GM12878 (cell line): ENCODE measurements around the gene DLX1. TPM values are rescaled to one million over a fixed set of nuclear protein-coding genes. Genes with fewer than 3 reads are reported as not detected.
"Not testable (repeated sequence)": the region's sequence is repeated elsewhere in the genome, so short reads cannot be mapped to it uniquely, and the experiment has no call there.

Experiments used
- ATAC-seq: fragments of 200-7000 bp; cut with Tn5 transposase; 3 replicates; pipeline ENCODE4 v1.9.1; 2020; ENCODE audit warnings: mild to moderate bottlenecking, moderate library complexity
- BruUV-seq: library from RNA; stranded (reverse); fragments of 400-500 nt; replicated peaks from 2 replicates; lab custom pipeline; 2021; lab: Mats Ljungman, UMichigan
- CTCF ChIA-PET: fragments of 300-600 bp; sonication (Branson Sonifier 250); formaldehyde crosslinking; extraction: SDS; loops from one replicate; lab custom pipeline; 2021; ENCODE audit warnings: inconsistent platforms; lab: Yijun Ruan, JAX
- POLR2A ChIA-PET: fragments of 350-600 bp; formaldehyde crosslinking; extraction: SDS; loops from one replicate; lab custom pipeline; 2021; ENCODE audit warnings: inconsistent platforms; lab: Charles Lee
- RAD21 ChIA-PET: fragments of 300-600 bp; sonication (Branson Sonifier 250); formaldehyde crosslinking; loops from one replicate; lab custom pipeline; 2023; ENCODE audit warnings: antibody characterized with exemption; ENCODE audit not compliant: unreplicated experiment; lab: Charles Lee
- SMC1A ChIA-PET: fragments of 300-600 bp; sonication (Branson Sonifier 250); formaldehyde crosslinking; loops from one replicate; lab custom pipeline; 2023; ENCODE audit not compliant: unreplicated experiment, uncharacterized antibody; lab: Charles Lee
- DNase-seq: peaks from one replicate; pipeline ENCODE4 v3.0.0-alpha.2; 2011; ENCODE audit warnings: low read depth, low spot score
- FAIRE-seq: peaks from 3 replicates; lab custom pipeline; 2011; peaks lifted over from hg19 to GRCh38; lab: Jason Lieb, UNC
- H2AFZ ChIP-seq: 2 replicates; pipeline ENCODE4 v1.6.0; 2011; ENCODE audit warnings: low read depth, low read length, control low read depth; ENCODE audit not compliant: control insufficient read depth
- H3K27ac ChIP-seq: 2 replicates; pipeline ENCODE4 v1.5.1; 2011; ENCODE audit warnings: control low read depth; ENCODE audit not compliant: control insufficient read depth, insufficient read depth
- H3K27me3 ChIP-seq, 2 experiments: replicated peaks in 1 of 2; 2 replicates each; pipeline versions ENCODE4 v1.6.0 to v1.6.1; 2011; ENCODE audit warnings: low read length in 1 of 2; ENCODE audit not compliant: control insufficient read depth in 2 of 2, insufficient read depth in 2 of 2
- H3K36me3 ChIP-seq, 2 experiments: 2 replicates each; pipeline ENCODE4 v1.5.1; 2011; ENCODE audit warnings: low read length in 1 of 2; ENCODE audit not compliant: control insufficient read depth in 2 of 2, insufficient read depth in 2 of 2
- H3K4me1 ChIP-seq: 2 replicates; pipeline ENCODE4 v1.6.1; 2011; ENCODE audit warnings: mild to moderate bottlenecking, low read length, moderate library complexity, mixed read lengths; ENCODE audit not compliant: control insufficient read depth, insufficient read depth
- H3K4me2 ChIP-seq: 2 replicates; pipeline ENCODE4 v1.6.0; 2011; ENCODE audit warnings: control low read depth; ENCODE audit not compliant: control insufficient read depth, insufficient read depth
- H3K4me3 ChIP-seq: fragments of 200-600 bp; sonication (generic); 2 replicates; pipeline ENCODE4 v1.5.1; 2016
- H3K79me2 ChIP-seq: 2 replicates; pipeline ENCODE4 v1.6.0; 2011; ENCODE audit warnings: low read length; ENCODE audit not compliant: control insufficient read depth, insufficient read depth
- H3K9ac ChIP-seq: 2 replicates; pipeline ENCODE4 v1.8.0; 2011; ENCODE audit warnings: low read length, control low read depth, mixed read lengths; ENCODE audit not compliant: control insufficient read depth, insufficient read depth
- H3K9me3 ChIP-seq: replicated peaks from 3 replicates; pipeline ENCODE4 v1.5.1; 2011; ENCODE audit warnings: mild to moderate bottlenecking, low read length; ENCODE audit not compliant: control insufficient read depth, insufficient read depth
- H4K20me1 ChIP-seq: 2 replicates; pipeline ENCODE4 v1.6.0; 2011; ENCODE audit not compliant: control insufficient read depth, insufficient read depth
- CEBPB ChIP-seq, 2 experiments: fragments of 150-350 bp in 1 of 2; IDR thresholded peaks; 2 replicates each; pipeline ENCODE4 v1.6.1; 2012 to 2014; ENCODE audit warnings: low read depth in 2 of 2, low read length in 2 of 2, borderline replicate concordance in 1 of 2, inconsistent platforms in 1 of 2
- EGR1 ChIP-seq, 2 experiments: IDR thresholded peaks; 1 replicate in 1 of 2; 2 replicates in 1 of 2; pipeline ENCODE4 v1.6.1; 2011 to 2012; ENCODE audit warnings: low read depth in 2 of 2, low read length in 2 of 2, borderline replicate concordance in 1 of 2, mild to moderate bottlenecking in 1 of 2, moderate library complexity in 1 of 2
- PRDM15 ChIP-seq: fragments of 450-650 bp; formaldehyde crosslinking; IDR thresholded peaks from 2 replicates; pipeline ENCODE4 v1.4.0; 2020; ENCODE audit warnings: mild to moderate bottlenecking, moderate library complexity
- SKIL ChIP-seq: fragments of 450-650 bp; IDR thresholded peaks from 2 replicates; pipeline ENCODE4 v1.6.1; 2017; ENCODE audit warnings: mild to moderate bottlenecking, low read depth, inconsistent platforms; ENCODE audit not compliant: poor library complexity, severe bottlenecking
- ZNF217 ChIP-seq: fragments of 450-650 bp; IDR thresholded peaks from 2 replicates; pipeline ENCODE4 v1.6.1; 2017; ENCODE audit warnings: antibody characterized with exemption, mild to moderate bottlenecking
- WGBS: methylation state at CpG from one replicate; pipeline ENCODE4 v1.1.6; 2016; ENCODE audit warnings: low lambda C conversion rate; ENCODE audit not compliant: insufficient replicate concordance, insufficient coverage; ENCODE audit errors: missing lambda C conversion rate; 5-methylcytosine and 5-hydroxymethylcytosine counted together
- in situ Hi-C: fragments of 300-500 bp; cut with MboI; formaldehyde crosslinking; loops from 9 replicates; pipeline ENCODE4 v1.14.3; 2018; ENCODE audit warnings: mixed read lengths
- intact Hi-C: fragments of 100-400 bp; cut with micrococcal nuclease; formaldehyde crosslinking; loops from one replicate; pipeline ENCODE4 v1.14.2; 2022; ENCODE audit not compliant: unreplicated experiment
- polyA plus RNA-seq, 11 experiments: library from polyadenylated mRNA; depleted of rRNA in 4 of 11; unstranded in 6 of 11; stranded (reverse) in 5 of 11; fragments of >200 nt; fragmentation: Nextera tagmentation in 4 of 11; fragmentation: Illumina TruSeq in 1 of 11; extraction: Ambion mirVana in 4 of 11; extraction: Trizol in 1 of 11; gene quantifications; 1 replicate in 1 of 11; 2 replicates in 10 of 11; pipeline versions ENCODE4 v1.2.1 to v1.2.3, GENCODE V29; 2011 to 2016; ENCODE audit warnings: inconsistent platforms in 2 of 11, missing spikeins in 2 of 11, low read depth in 1 of 11
- total RNA-seq, 4 experiments: library from RNA; depleted of rRNA in 3 of 4; stranded (reverse); fragments of >200 nt in 3 of 4; fragmentation: Illumina TruSeq in 1 of 4; extraction: Trizol in 1 of 4; gene quantifications; 2 replicates each; pipeline versions ENCODE4 v1.2.1 to v1.2.3, GENCODE V29; 2013 to 2021

Gene DLX1
- total and polyA plus RNA-seq, 10 of the 15 experiments (the other 5 are each of a cell fraction or from before 2014, with no cell fraction given), result 0.06 TPM; not detected in 9

GRCh38 chr2:172065111-172065510, 20.2 kb upstream of the DLX1 start (continued):
- no peak for TF ChIP-seq EGR1 (IDR thresholded peaks at IDR 0.05; ENCODE audit: borderline replicate concordance in 1 of 2, low read depth in 2 of 2, low read length in 2 of 2)
- TF ChIP-seq CEBPB (IDR thresholded peaks at IDR 0.05; ENCODE audit: borderline replicate concordance in 1 of 2, low read depth in 2 of 2, low read length in 2 of 2), result no peak
- TF ChIP-seq SKIL, result no peak

GRCh38 chr2:172066394-172066886, 18.9 kb upstream of the DLX1 start:
- 0 out of 4 replicates have a peak, but pooled peaks cover 0 to 3% of the 10 kb centered on the region in 2 experiments for H3K36me3 ChIP-seq
- 94% methylated on average over 4 of the region's 4 CpGs for WGBS
- no peaks in the 10 kb centered on the region for H3K9me3 ChIP-seq
- no TSS peak for BruUV-seq
- H3K27ac ChIP-seq, result no peak overlapping the region
- no peak overlapping the region for H3K4me3 ChIP-seq
- in situ Hi-C loops, result no loop called here
- H3K79me2 ChIP-seq, result no peaks in the 10 kb centered on the region
- CTCF ChIA-PET, result no interaction called here
- H2AFZ ChIP-seq, result no peak overlapping the region
- TF ChIP-seq ZNF217 (no peak), PRDM15 (CRISPR knock-in tag) (no peak)
- H4K20me1 ChIP-seq, result no peaks in the 10 kb centered on the region
- H3K4me1 ChIP-seq, result no peaks in the 10 kb centered on the region
- FAIRE-seq (no peak), DNase-seq (no peak), ATAC-seq (no peak)
- H3K9ac ChIP-seq, result no peak overlapping the region
- RAD21 ChIA-PET, result no interaction called here
- no peak overlapping the region for H3K4me2 ChIP-seq
- SMC1A ChIA-PET, result interaction anchor here (1.1 kb wide), 1 partner anchor 9 kb away, joined by 3 read pairs; no protein-coding TSS in a partner anchor
- intact Hi-C loops, result no loop called here
- POLR2A ChIA-PET, result no interaction called here
- no peaks in the 10 kb centered on the region for H3K27me3 ChIP-seq

- RAD21 ChIA-PET, POLR2A ChIA-PET, BruUV-seq, DNase-seq, H3K9me3 ChIP-seq, H3K79me2 ChIP-seq, H3K27me3 ChIP-seq, CTCF ChIA-PET, H4K20me1 ChIP-seq, in situ Hi-C loops, SMC1A ChIA-PET, H3K9ac ChIP-seq, H2AFZ ChIP-seq, intact Hi-C loops, H3K4me2 ChIP-seq, H3K27ac ChIP-seq, H3K4me3 ChIP-seq, FAIRE-seq, H3K4me1 ChIP-seq, H3K36me3 ChIP-seq, ATAC-seq: not testable (repeated sequence)
- WGBS, result 96% methylated on average over 4 of the region's 4 CpGs
Measured at GRCh38 chr2:172067905-172068304, 17.4 kb upstream of the DLX1 start.
